Neutrophil (primary cell): Measurements from ENCODE around the gene PRDM16.

Source experiments
- H3K27ac ChIP-seq: fragments of 200-600 bp; sonication (generic); 2 replicates; pipeline ENCODE4 v1.5.1; 2016; ENCODE audit warnings: mild to moderate bottlenecking, moderate library complexity
- H3K27me3 ChIP-seq: fragments of 200-600 bp; sonication (generic); 2 replicates; pipeline ENCODE4 v1.6.0; 2016; ENCODE audit warnings: mild to moderate bottlenecking
- H3K36me3 ChIP-seq: fragments of 200-600 bp; sonication (generic); 2 replicates; pipeline ENCODE4 v1.5.1; 2017
- H3K4me1 ChIP-seq, 2 experiments: fragments of 200-600 bp in 1 of 2; sonication (generic) in 1 of 2; 1 replicate in 1 of 2; 2 replicates in 1 of 2; pipeline versions ENCODE4 v1.5.1 to v1.6.1; 2013 to 2016; ENCODE audit warnings: low read depth in 1 of 2, low read length in 1 of 2, mild to moderate bottlenecking in 1 of 2, moderate library complexity in 1 of 2; ENCODE audit not compliant: control insufficient read depth in 1 of 2, insufficient read depth in 1 of 2
- H3K4me3 ChIP-seq, 2 experiments: fragments of 200-600 bp in 1 of 2; sonication (generic) in 1 of 2; 1 replicate in 1 of 2; 2 replicates in 1 of 2; pipeline ENCODE4 v1.5.1; 2013 to 2016; ENCODE audit warnings: low read depth in 1 of 2, low read length in 1 of 2, mild to moderate bottlenecking in 1 of 2, moderate library complexity in 1 of 2
- H3K9me3 ChIP-seq: fragments of 200-600 bp; sonication (generic); 2 replicates; pipeline ENCODE4 v1.5.1; 2016
- CTCF ChIP-seq: fragments of 200-600 bp; sonication (generic); IDR thresholded peaks from 2 replicates; pipeline ENCODE4 v1.5.1; 2016; ENCODE audit warnings: antibody characterized with exemption

Gene PRDM16

GRCh38 chr1:3167255-3167654, 98.3 kb downstream of the PRDM16 start:
- Histone ChIP-seq H3K4me1 (no peaks in the 10 kb centered on the region), H3K36me3 (no peaks in the 10 kb centered on the region), H3K27ac (no peak overlapping the region), H3K4me3 (no peak overlapping the region), H3K9me3 (no peaks in the 10 kb centered on the region), H3K27me3 (peaks cover 43% of the 10 kb centered on the region)
- no peak for TF ChIP-seq CTCF

- no peaks in the 10 kb centered on the region for H3K4me1 ChIP-seq
- H3K27ac ChIP-seq, result no peak overlapping the region
- no peak for TF ChIP-seq CTCF
- no peaks in the 10 kb centered on the region for H3K9me3 ChIP-seq
- peaks cover 54% of the 10 kb centered on the region for H3K27me3 ChIP-seq
- H3K4me3 ChIP-seq, result no peak overlapping the region
- H3K36me3 ChIP-seq, result no peaks in the 10 kb centered on the region
Measured at GRCh38 chr1:3168678-3169077, 99.7 kb downstream of the PRDM16 start.

- Histone ChIP-seq H3K27ac (no peak overlapping the region), H3K4me1 (no peaks in the 10 kb centered on the region), H3K4me3 (no peak overlapping the region), H3K9me3 (no peaks in the 10 kb centered on the region), H3K36me3 (no peaks in the 10 kb centered on the region), H3K27me3 (peaks cover 66% of the 10 kb centered on the region)
- no peak for TF ChIP-seq CTCF
Measured at GRCh38 chr1:3169665-3170356, 100.8 kb downstream of the PRDM16 start.

GRCh38 chr1:3170561-3171453, 101.8 kb downstream of the PRDM16 start:
- Histone ChIP-seq H3K27ac (no peak overlapping the region), H3K36me3 (no peaks in the 10 kb centered on the region), H3K27me3 (peaks cover 76% of the 10 kb centered on the region), H3K9me3 (no peaks in the 10 kb centered on the region), H3K4me3 (no peak overlapping the region), H3K4me1 (no peaks in the 10 kb centered on the region)
- TF ChIP-seq CTCF, result no peak

GRCh38 chr1:3171761-3172160, 102.8 kb downstream of the PRDM16 start:
- no peaks in the 10 kb centered on the region for H3K4me1 ChIP-seq
- H3K27ac ChIP-seq, result no peak overlapping the region
- peaks cover 81% of the 10 kb centered on the region for H3K27me3 ChIP-seq
- no peak for TF ChIP-seq CTCF
- H3K36me3 ChIP-seq, result no peaks in the 10 kb centered on the region
- no peaks in the 10 kb centered on the region for H3K9me3 ChIP-seq
- H3K4me3 ChIP-seq, result no peak overlapping the region
